Tibial nerve (tissue), 4 donors: ENCODE results near the gene RCC2.

Experiments
- CTCF ChIP-seq, 5 experiments: fragments of 200-600 bp in 3 of 5; fragments of 450-650 bp in 2 of 5; sonication (generic) in 3 of 5; IDR thresholded peaks; one replicate each; pipeline ENCODE4 v1.5.1; 2016 to 2019; ENCODE audit warnings: antibody characterized with exemption in 5 of 5, mild to moderate bottlenecking in 3 of 5, moderate library complexity in 2 of 5
- EP300 ChIP-seq, 2 donors: sonication (generic); formaldehyde crosslinking; IDR thresholded peaks; one replicate each; pipeline ENCODE4 v1.6.1; 2017; ENCODE audit warnings: antibody characterized with exemption in 2 of 2, mild to moderate bottlenecking in 1 of 2
- POLR2A ChIP-seq, 2 donors: fragments of 450-650 bp; IDR thresholded peaks; one replicate each; pipeline ENCODE4 v1.6.1; 2017; ENCODE audit warnings: antibody characterized with exemption in 2 of 2, mild to moderate bottlenecking in 2 of 2, moderate library complexity in 2 of 2

- no peak for TF ChIP-seq CTCF (IDR thresholded peaks at IDR 0.05)
- TF ChIP-seq EP300 (IDR thresholded peaks at IDR 0.05), result no peak
- TF ChIP-seq POLR2A (IDR thresholded peaks at IDR 0.05), result no peak
These were observed 37.6 kb downstream of the RCC2 start for GRCh38 chr1:17401841-17402240.
